WTC11 (cell line): ENCODE results near the gene ZNF428. TPM values are rescaled to one million over a fixed set of nuclear protein-coding genes. Genes with fewer than 3 reads are reported as not detected.

Experiments used
- ATAC-seq: fragments of 200-7000 bp; cut with Tn5 transposase; 2 replicates; pipeline ENCODE4 v1.10.0; 2021; ENCODE audit warnings: mild to moderate bottlenecking, moderate library complexity
- CTCF ChIA-PET: fragments of 300-600 bp; sonication (Branson Sonifier 250); formaldehyde crosslinking; loops from one replicate; lab custom pipeline; 2021; ENCODE audit warnings: antibody characterized with exemption; lab: Charles Lee
- POLR2A ChIA-PET: fragments of 350-600 bp; sonication (Branson Sonifier 250); formaldehyde crosslinking; loops from one replicate; lab custom pipeline; 2021; ENCODE audit warnings: antibody characterized with exemption; lab: Charles Lee
- DNase-seq: peaks from one replicate; pipeline ENCODE4 v3.0.0; 2021; ENCODE audit warnings: low spot score
- H3K27ac Mint-ChIP-seq: 2 replicates; pipeline ENCODE4 v1.8.0; 2021; ENCODE audit warnings: mixed read lengths
- H3K27me3 Mint-ChIP-seq: 2 replicates; pipeline ENCODE4 v1.8.0; 2021; ENCODE audit warnings: low read depth, mild to moderate bottlenecking, moderate library complexity, mixed read lengths
- H3K36me3 Mint-ChIP-seq: 2 replicates; pipeline ENCODE4 v1.8.0; 2021; ENCODE audit warnings: mixed read lengths
- H3K4me1 Mint-ChIP-seq: 2 replicates; pipeline ENCODE4 v1.8.0; 2022; ENCODE audit warnings: mixed read lengths
- H3K4me3 Mint-ChIP-seq: 2 replicates; pipeline ENCODE4 v1.8.0; 2021; ENCODE audit warnings: mild to moderate bottlenecking, moderate library complexity, mixed read lengths
- H3K9me3 Mint-ChIP-seq: 2 replicates; pipeline ENCODE4 v1.8.0; 2021; ENCODE audit warnings: mixed read lengths
- ELF4 ChIP-seq: sonication (generic); formaldehyde crosslinking; IDR thresholded peaks from 2 replicates; pipeline ENCODE4 v1.8.1; 2022; ENCODE audit warnings: low read depth, mild to moderate bottlenecking, moderate library complexity, missing genetic modification reagents
- GABPB1 ChIP-seq: sonication (generic); formaldehyde crosslinking; IDR thresholded peaks from 2 replicates; pipeline ENCODE4 v1.8.1; 2023; ENCODE audit warnings: mild to moderate bottlenecking, missing genetic modification reagents
- GRHL2 ChIP-seq: fragments of 250-450 bp; sonication (Bioruptor Pico); IDR thresholded peaks from 2 replicates; pipeline ENCODE4 v1.8.0; 2022; ENCODE audit warnings: mild to moderate bottlenecking, moderate library complexity; ENCODE audit not compliant: insufficient replicate concordance, severe bottlenecking
- HMGA2 ChIP-seq: fragments of 250-450 bp; sonication (Bioruptor Pico); IDR thresholded peaks from 2 replicates; pipeline ENCODE4 v1.4.0; 2021; ENCODE audit warnings: mild to moderate bottlenecking, moderate library complexity
- MYBL2 ChIP-seq: sonication (generic); formaldehyde crosslinking; IDR thresholded peaks from 2 replicates; pipeline ENCODE4 v1.8.1; 2023; ENCODE audit warnings: mild to moderate bottlenecking, moderate library complexity, missing genetic modification reagents
- PRRX2 ChIP-seq: fragments of 250-450 bp; sonication (Bioruptor Pico); IDR thresholded peaks from 2 replicates; pipeline ENCODE4 v1.8.0; 2021; ENCODE audit warnings: mild to moderate bottlenecking
- RELA ChIP-seq: sonication (generic); formaldehyde crosslinking; IDR thresholded peaks from 2 replicates; pipeline ENCODE4 v1.8.1; 2022; ENCODE audit warnings: missing genetic modification reagents, mild to moderate bottlenecking, borderline replicate concordance
- RORB ChIP-seq: fragments of 250-450 bp; sonication (Bioruptor Pico); IDR thresholded peaks from 2 replicates; pipeline ENCODE4 v1.9.0; 2021; ENCODE audit warnings: mild to moderate bottlenecking
- TEAD1 ChIP-seq: sonication (generic); formaldehyde crosslinking; IDR thresholded peaks from 2 replicates; pipeline ENCODE4 v1.8.0; 2022; ENCODE audit warnings: mild to moderate bottlenecking, missing genetic modification reagents
- TP53 ChIP-seq: sonication (generic); formaldehyde crosslinking; IDR thresholded peaks from 2 replicates; pipeline ENCODE4 v1.8.1; 2023; ENCODE audit warnings: mild to moderate bottlenecking, missing genetic modification reagents
- ZNF138 ChIP-seq: sonication (generic); formaldehyde crosslinking; conservative IDR thresholded peaks from 2 replicates; pipeline ENCODE4 v1.8.1; 2022; ENCODE audit warnings: mild to moderate bottlenecking, moderate library complexity, missing genetic modification reagents
- ZNF263 ChIP-seq: sonication (generic); formaldehyde crosslinking; IDR thresholded peaks from 2 replicates; pipeline ENCODE4 v1.8.1; 2022; ENCODE audit warnings: low read depth, mild to moderate bottlenecking, moderate library complexity, missing genetic modification reagents
- ZNF317 ChIP-seq: sonication (generic); formaldehyde crosslinking; IDR thresholded peaks from 2 replicates; pipeline ENCODE4 v1.8.1; 2023; ENCODE audit warnings: low read depth, mild to moderate bottlenecking, moderate library complexity, missing genetic modification reagents, borderline replicate concordance
- ZNF671 ChIP-seq: fragments of 250-450 bp; sonication (Bioruptor Pico); IDR thresholded peaks from 2 replicates; pipeline ENCODE4 v1.8.0; 2021; ENCODE audit warnings: mild to moderate bottlenecking
- total RNA-seq: library from RNA; stranded (reverse); gene quantifications from 3 replicates; pipeline ENCODE4 v1.2.3, GENCODE V29; 2021
- TF ChIP-seq, protein P1 (sequence below): fragments of 250-450 bp; sonication (Bioruptor Pico); conservative IDR thresholded peaks from 2 replicates; pipeline ENCODE4 v1.9.0; 2021; ENCODE audit warnings: mild to moderate bottlenecking
- TF ChIP-seq, protein P2 (sequence below): sonication (generic); formaldehyde crosslinking; IDR thresholded peaks from 2 replicates; pipeline ENCODE4 v1.8.1; 2023; ENCODE audit warnings: mild to moderate bottlenecking, missing genetic modification reagents, moderate library complexity
- TF ChIP-seq, protein P3 (sequence below): fragments of 250-450 bp; sonication (Bioruptor Pico); IDR thresholded peaks from 2 replicates; pipeline ENCODE4 v1.9.0; 2021; ENCODE audit warnings: mild to moderate bottlenecking
- TF ChIP-seq, protein P4 (sequence below): sonication (generic); formaldehyde crosslinking; IDR thresholded peaks from 2 replicates; pipeline ENCODE4 v1.8.1; 2022; ENCODE audit warnings: low read depth, missing genetic modification reagents, borderline replicate concordance
- TF ChIP-seq, protein P5 (sequence below): sonication (generic); formaldehyde crosslinking; IDR thresholded peaks from 2 replicates; pipeline ENCODE4 v1.8.1; 2023; ENCODE audit warnings: mild to moderate bottlenecking, moderate library complexity, missing genetic modification reagents
- TF ChIP-seq, protein P6 (sequence below): sonication (generic); formaldehyde crosslinking; IDR thresholded peaks from 2 replicates; pipeline ENCODE4 v1.8.0; 2022; ENCODE audit warnings: mild to moderate bottlenecking, missing genetic modification reagents
- TF ChIP-seq, protein P7 (sequence below): sonication (generic); formaldehyde crosslinking; conservative IDR thresholded peaks from 2 replicates; pipeline ENCODE4 v1.8.1; 2022; ENCODE audit warnings: mild to moderate bottlenecking, missing genetic modification reagents

ZNF428 gene
- total RNA-seq, 1 experiment from 2014 or later, result 20.1 TPM

DNA sequence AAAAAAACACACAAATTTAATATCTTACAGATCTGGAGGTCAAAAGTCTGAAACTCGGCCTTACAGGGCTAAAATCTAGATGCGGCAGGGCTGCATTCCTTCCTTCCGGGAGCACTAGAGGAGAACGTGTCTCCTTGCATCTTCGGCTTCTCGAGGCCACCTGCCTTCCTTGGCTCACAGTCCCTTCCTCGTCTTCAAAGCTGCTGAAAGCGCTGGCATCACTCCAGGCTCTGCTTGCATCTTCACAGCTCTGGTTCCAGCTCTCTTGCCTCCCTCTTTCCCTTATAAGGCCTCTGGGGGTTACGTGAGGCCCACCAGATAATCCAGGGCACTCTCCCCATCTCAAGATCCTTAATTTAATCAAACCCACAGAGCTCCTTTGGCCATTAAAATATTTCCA, 54.6 kb downstream of the ZNF428 start:
- no peak overlapping the region for H3K27ac Mint-ChIP-seq
- POLR2A ChIA-PET, result no interaction called here

DNA sequence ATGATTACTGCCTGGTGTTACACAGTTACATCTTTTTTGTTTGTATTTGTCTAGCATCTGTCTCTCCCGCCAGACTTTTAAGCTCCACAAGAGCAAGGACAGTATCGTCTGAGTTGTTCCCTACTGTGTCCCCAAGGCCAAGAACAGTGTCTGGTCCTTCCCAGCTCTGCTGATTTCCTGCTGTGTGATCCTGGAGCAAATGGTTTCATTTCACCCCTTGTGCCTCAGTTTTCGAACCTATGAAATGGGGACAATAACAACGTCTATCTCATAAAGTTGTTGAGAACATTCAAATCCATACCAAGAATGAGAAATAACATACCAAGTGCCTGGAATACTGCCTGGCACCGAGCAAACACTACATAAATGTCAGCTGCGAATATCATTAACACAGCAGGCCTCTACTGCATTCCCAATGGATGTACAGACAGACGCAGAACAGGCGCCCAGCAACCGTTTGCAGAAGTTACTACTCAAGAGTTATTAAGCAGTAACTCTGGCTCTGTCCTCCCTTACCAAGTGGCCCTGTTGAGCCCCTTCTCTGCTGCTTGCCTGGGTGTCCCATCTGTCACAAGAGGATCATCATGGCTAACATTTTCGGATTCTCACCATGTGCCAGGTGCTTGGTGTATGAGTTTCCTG, 55.5 kb downstream of the ZNF428 start:
- H3K9me3 Mint-ChIP-seq, result no peaks in the 10 kb centered on the region
- DNase-seq, result no peak
- no peak overlapping the region for H3K4me3 Mint-ChIP-seq
- TF ChIP-seq ZNF138 (no peak), RELA (CRISPR knock-in tag) (no peak), MYBL2 (no peak), ELF4 (CRISPR knock-in tag) (no peak), ZNF671 (CRISPR knock-in tag) (no peak), ZNF263 (no peak)
- TF ChIP-seq, protein P1, sequence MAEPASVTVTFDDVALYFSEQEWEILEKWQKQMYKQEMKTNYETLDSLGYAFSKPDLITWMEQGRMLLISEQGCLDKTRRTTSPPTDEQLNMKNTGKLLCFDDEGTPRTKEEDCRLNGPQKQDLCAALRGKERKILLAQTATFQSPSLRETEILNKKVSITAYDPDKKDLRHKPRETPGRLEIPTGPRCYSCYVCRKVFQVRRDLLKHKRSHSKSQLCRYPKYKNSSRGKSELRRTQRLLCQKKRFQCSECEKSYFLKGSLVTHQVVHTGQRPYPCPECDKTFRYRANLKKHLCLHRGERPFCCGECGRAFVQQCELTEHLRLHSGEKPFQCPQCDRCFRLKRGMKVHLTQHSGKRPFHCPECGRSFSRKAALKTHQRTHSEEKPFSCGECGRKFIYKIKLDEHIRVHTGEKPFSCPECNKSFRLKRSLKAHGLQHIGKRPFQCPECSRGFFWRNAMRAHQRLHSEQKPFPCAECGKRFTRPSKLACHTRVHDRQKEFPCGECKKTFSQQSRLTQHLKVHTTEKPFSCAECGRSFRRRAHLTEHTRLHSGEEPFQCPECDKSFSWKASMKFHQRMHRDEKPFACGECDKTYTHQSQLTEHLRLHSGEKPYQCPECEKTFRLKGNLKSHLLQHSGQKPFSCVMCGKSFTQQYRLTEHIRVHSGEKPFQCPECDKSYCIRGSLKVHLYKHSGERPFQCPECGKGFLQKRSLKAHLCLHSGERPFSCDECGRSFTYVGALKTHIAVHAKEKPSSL (CRISPR knock-in tag), result no peak
- TF ChIP-seq, protein P2, sequence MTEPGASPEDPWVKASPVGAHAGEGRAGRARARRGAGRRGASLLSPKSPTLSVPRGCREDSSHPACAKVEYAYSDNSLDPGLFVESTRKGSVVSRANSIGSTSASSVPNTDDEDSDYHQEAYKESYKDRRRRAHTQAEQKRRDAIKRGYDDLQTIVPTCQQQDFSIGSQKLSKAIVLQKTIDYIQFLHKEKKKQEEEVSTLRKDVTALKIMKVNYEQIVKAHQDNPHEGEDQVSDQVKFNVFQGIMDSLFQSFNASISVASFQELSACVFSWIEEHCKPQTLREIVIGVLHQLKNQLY (CRISPR knock-in tag), result no peak
- TF ChIP-seq, protein P3, sequence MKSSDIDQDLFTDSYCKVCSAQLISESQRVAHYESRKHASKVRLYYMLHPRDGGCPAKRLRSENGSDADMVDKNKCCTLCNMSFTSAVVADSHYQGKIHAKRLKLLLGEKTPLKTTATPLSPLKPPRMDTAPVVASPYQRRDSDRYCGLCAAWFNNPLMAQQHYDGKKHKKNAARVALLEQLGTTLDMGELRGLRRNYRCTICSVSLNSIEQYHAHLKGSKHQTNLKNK (CRISPR knock-in tag), result no peak
- TF ChIP-seq, all 79 proteins: peak for 0
- no peaks in the 10 kb centered on the region for H3K27me3 Mint-ChIP-seq
- H3K27ac Mint-ChIP-seq, result peak overlapping the region; percentile 23; the same call in 1 of the 2 replicates
- ChIA-PET POLR2A (no interaction called here), CTCF (interaction anchor here (1.2 to 3.4 kb wide), 2 partner anchors 9 to 31 kb away, joined by 4 to 20 read pairs; no protein-coding TSS in a partner anchor)
- no peak for ATAC-seq
- H3K4me1 Mint-ChIP-seq, result no peaks in the 10 kb centered on the region
- H3K36me3 Mint-ChIP-seq, result peaks cover 6% of the 10 kb centered on the region; the same call in 1 of the 2 replicates

More for the DNA sequence above, 54.6 kb downstream of the ZNF428 start:
- peaks cover 6% of the 10 kb centered on the region; the same call in 1 of the 2 replicates for H3K36me3 Mint-ChIP-seq
- no peaks in the 10 kb centered on the region for H3K9me3 Mint-ChIP-seq
- no peak overlapping the region for H3K4me3 Mint-ChIP-seq
- H3K27me3 Mint-ChIP-seq, result no peaks in the 10 kb centered on the region
- ATAC-seq (no peak), DNase-seq (no peak)
- TF ChIP-seq GRHL2 (CRISPR knock-in tag) (no peak), RORB (CRISPR knock-in tag) (no peak)
- peaks cover 2% of the 10 kb centered on the region for H3K4me1 Mint-ChIP-seq
- CTCF ChIA-PET, result interaction anchor here (1.8 to 3.4 kb wide), 2 partner anchors 10 to 30 kb away, joined by 7 to 20 read pairs; no protein-coding TSS in a partner anchor

DNA sequence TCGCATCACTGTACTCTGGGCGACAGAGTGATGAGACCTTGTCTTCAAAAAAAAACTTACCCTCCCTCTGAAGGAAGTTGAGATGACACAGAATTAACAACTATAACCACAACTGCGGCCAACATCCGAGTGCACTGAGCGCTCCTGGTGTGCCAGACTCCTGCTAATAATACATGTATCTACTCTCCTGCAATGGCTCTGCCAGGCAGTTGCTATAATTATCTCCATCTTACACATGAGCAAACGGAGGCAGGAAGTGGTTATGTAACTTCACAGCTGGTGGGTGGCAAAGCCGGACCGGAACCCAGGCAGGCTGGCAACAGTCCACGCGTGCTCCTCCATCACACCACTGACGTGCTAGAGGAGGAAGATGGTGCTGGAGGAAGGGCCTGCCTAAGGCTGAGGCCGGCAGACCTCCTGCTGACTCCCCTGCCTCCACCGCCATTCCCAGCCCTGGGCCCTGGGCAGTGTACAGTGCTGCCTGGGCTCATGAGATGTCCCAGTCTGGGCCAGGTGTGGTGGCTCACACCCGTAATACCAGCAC, 56.7 kb downstream of the ZNF428 start:
- CTCF ChIA-PET, result interaction anchor here (1.2 to 3.4 kb wide), 2 partner anchors 8 to 32 kb away, joined by 4 to 20 read pairs; no protein-coding TSS in a partner anchor
- no peak for ATAC-seq
- POLR2A ChIA-PET, result no interaction called here
- H3K4me3 Mint-ChIP-seq, result no peak overlapping the region
- H3K27ac Mint-ChIP-seq, result no peak overlapping the region
- no peaks in the 10 kb centered on the region for H3K27me3 Mint-ChIP-seq
- no peaks in the 10 kb centered on the region for H3K4me1 Mint-ChIP-seq
- H3K9me3 Mint-ChIP-seq, result no peaks in the 10 kb centered on the region
- peaks cover 6% of the 10 kb centered on the region; the same call in 1 of the 2 replicates for H3K36me3 Mint-ChIP-seq
- no peak for DNase-seq
- TF ChIP-seq, protein P4, sequence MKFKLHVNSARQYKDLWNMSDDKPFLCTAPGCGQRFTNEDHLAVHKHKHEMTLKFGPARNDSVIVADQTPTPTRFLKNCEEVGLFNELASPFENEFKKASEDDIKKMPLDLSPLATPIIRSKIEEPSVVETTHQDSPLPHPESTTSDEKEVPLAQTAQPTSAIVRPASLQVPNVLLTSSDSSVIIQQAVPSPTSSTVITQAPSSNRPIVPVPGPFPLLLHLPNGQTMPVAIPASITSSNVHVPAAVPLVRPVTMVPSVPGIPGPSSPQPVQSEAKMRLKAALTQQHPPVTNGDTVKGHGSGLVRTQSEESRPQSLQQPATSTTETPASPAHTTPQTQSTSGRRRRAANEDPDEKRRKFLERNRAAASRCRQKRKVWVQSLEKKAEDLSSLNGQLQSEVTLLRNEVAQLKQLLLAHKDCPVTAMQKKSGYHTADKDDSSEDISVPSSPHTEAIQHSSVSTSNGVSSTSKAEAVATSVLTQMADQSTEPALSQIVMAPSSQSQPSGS (CRISPR knock-in tag), result no peak
- TF ChIP-seq, protein P5, sequence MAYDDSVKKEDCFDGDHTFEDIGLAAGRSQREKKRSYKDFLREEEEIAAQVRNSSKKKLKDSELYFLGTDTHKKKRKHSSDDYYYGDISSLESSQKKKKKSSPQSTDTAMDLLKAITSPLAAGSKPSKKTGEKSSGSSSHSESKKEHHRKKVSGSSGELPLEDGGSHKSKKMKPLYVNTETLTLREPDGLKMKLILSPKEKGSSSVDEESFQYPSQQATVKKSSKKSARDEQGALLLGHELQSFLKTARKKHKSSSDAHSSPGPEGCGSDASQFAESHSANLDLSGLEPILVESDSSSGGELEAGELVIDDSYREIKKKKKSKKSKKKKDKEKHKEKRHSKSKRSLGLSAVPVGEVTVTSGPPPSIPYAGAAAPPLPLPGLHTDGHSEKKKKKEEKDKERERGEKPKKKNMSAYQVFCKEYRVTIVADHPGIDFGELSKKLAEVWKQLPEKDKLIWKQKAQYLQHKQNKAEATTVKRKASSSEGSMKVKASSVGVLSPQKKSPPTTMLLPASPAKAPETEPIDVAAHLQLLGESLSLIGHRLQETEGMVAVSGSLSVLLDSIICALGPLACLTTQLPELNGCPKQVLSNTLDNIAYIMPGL (CRISPR knock-in tag), result no peak
- TF ChIP-seq ZNF317 (CRISPR knock-in tag) (no peak), TP53 (no peak), GABPB1 (CRISPR knock-in tag) (no peak), TEAD1 (no peak), HMGA2 (no peak), PRRX2 (CRISPR knock-in tag) (no peak)
- TF ChIP-seq, protein P6, sequence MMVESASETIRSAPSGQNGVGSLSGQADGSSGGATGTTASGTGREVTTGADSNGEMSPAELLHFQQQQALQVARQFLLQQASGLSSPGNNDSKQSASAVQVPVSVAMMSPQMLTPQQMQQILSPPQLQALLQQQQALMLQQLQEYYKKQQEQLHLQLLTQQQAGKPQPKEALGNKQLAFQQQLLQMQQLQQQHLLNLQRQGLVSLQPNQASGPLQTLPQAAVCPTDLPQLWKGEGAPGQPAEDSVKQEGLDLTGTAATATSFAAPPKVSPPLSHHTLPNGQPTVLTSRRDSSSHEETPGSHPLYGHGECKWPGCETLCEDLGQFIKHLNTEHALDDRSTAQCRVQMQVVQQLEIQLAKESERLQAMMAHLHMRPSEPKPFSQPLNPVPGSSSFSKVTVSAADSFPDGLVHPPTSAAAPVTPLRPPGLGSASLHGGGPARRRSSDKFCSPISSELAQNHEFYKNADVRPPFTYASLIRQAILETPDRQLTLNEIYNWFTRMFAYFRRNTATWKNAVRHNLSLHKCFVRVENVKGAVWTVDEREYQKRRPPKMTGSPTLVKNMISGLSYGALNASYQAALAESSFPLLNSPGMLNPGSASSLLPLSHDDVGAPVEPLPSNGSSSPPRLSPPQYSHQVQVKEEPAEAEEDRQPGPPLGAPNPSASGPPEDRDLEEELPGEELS (CRISPR knock-in tag), result no peak
- TF ChIP-seq, protein P7, sequence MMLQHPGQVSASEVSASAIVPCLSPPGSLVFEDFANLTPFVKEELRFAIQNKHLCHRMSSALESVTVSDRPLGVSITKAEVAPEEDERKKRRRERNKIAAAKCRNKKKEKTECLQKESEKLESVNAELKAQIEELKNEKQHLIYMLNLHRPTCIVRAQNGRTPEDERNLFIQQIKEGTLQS (CRISPR knock-in tag), result no peak
- TF ChIP-seq, protein P3 (CRISPR knock-in tag), result no peak
